GM10248 (cell line): Measurements from ENCODE around the gene CYP2J2.
"Not testable (repeated sequence)": the region's sequence is repeated elsewhere in the genome, so short reads cannot be mapped to it uniquely, and the experiment has no call there.

Experiments used
- CTCF ChIA-PET: fragments of 300-600 bp; sonication (Branson Sonifier 250); formaldehyde crosslinking; extraction: SDS; loops from one replicate; lab custom pipeline; 2021; ENCODE audit warnings: antibody characterized with exemption; lab: Yijun Ruan, JAX
- POLR2A ChIA-PET: fragments of 350-650 bp; sonication (Branson Sonifier 250); formaldehyde crosslinking; extraction: SDS; loops from one replicate; lab custom pipeline; 2020; ENCODE audit warnings: antibody characterized with exemption; lab: Yijun Ruan, JAX
- DNase-seq: peaks from one replicate; pipeline ENCODE4 v3.0.0; 2012; ENCODE audit errors: extremely low spot score
- CTCF ChIP-seq: IDR thresholded peaks from 2 replicates; pipeline ENCODE4 v1.5.1; 2012; ENCODE audit warnings: mild to moderate bottlenecking, low read depth; ENCODE audit errors: extremely low read depth, missing control alignments, control extremely low read depth

CYP2J2 gene, protein sequence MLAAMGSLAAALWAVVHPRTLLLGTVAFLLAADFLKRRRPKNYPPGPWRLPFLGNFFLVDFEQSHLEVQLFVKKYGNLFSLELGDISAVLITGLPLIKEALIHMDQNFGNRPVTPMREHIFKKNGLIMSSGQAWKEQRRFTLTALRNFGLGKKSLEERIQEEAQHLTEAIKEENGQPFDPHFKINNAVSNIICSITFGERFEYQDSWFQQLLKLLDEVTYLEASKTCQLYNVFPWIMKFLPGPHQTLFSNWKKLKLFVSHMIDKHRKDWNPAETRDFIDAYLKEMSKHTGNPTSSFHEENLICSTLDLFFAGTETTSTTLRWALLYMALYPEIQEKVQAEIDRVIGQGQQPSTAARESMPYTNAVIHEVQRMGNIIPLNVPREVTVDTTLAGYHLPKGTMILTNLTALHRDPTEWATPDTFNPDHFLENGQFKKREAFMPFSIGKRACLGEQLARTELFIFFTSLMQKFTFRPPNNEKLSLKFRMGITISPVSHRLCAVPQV

DNA sequence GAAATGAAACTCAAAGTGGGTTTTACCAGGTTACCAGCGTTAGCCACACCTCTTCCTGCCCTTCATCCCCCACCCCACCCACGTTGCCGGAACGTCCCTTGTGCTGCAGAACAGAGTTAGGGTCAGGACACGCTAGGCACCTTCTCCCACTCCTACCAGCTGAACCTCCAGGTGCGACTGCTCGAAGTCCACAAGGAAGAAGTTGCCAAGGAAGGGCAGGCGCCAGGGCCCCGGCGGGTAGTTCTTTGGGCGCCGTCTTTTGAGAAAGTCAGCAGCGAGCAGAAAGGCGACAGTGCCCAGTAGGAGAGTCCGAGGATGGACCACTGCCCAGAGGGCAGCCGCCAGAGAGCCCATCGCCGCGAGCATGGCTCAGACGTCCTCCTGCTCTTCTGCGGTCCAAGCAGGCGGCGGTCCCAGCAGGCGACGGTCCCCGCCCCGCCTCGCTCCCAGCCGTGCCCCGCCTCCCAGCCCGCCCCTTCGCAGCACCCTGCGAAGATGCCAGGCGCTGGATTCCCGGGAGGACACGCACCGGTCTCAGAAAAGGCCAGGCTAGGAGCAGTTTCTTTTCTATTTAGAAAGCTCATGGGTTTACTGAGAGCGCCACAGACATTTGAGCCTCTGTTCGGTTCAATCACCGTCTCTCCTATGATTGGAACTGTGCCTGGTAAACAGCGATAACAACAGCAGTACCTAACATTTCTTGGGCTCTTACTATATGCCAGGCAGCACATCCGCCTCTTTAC lies at the start of gene CYP2J2:
Gene CYP2J2, minus strand, starts transcription at position 393 of the 743 bp plus-strand sequence. Its CDS starts 27 bp downstream, at position 366.
- ChIA-PET POLR2A (no interaction called here), CTCF (interaction anchor here (0.9 to 2.3 kb wide), 3 partner anchors 15 to 23 kb away, joined by 3 to 8 read pairs (median 5); no protein-coding TSS in a partner anchor)
- DNase-seq, result peak; percentile 35
- TF ChIP-seq CTCF, result no peak

GRCh38 chr1:59973719-59974118 lies 47.1 kb upstream of the CYP2J2 start:
- no peak for DNase-seq
- POLR2A ChIA-PET, result no interaction called here
- no peak for TF ChIP-seq CTCF
- CTCF ChIA-PET, result interaction anchor here (1.0 kb wide), 2 partner anchors 9 to 27 kb away, joined by 3 read pairs; no protein-coding TSS in a partner anchor

GRCh38 chr1:59972216-59972927 lies 45.8 kb upstream of the CYP2J2 start:
- CTCF ChIA-PET, result interaction anchor here (0.8 to 7.5 kb wide), 11 partner anchors 8 to 1615 kb away, joined by 3 to 40 read pairs (median 8); no protein-coding TSS in a partner anchor

GRCh38 chr1:59971464-59971911 lies 44.9 kb upstream of the CYP2J2 start:
- peak; percentile 87 for TF ChIP-seq CTCF
- DNase-seq, result peak; percentile 69
- POLR2A ChIA-PET, result no interaction called here

More at GRCh38 chr1:59972216-59972927, 45.8 kb upstream of the CYP2J2 start:
- TF ChIP-seq CTCF, result no peak
- no peak for DNase-seq
- POLR2A ChIA-PET, result no interaction called here

GRCh38 chr1:59969542-59970175 lies 43.1 kb upstream of the CYP2J2 start:
- DNase-seq, POLR2A ChIA-PET: not testable (repeated sequence)
- CTCF ChIA-PET, result interaction anchor here (1.8 to 7.5 kb wide), 4 partner anchors 8 to 29 kb away, joined by 11 to 54 read pairs (median 36); no protein-coding TSS in a partner anchor

More at GRCh38 chr1:59971464-59971911, 44.9 kb upstream of the CYP2J2 start:
- CTCF ChIA-PET, result interaction anchor here (0.6 to 7.5 kb wide), 27 partner anchors 9 to 1882 kb away, joined by 3 to 40 read pairs (median 4); no protein-coding TSS in a partner anchor

DNA sequence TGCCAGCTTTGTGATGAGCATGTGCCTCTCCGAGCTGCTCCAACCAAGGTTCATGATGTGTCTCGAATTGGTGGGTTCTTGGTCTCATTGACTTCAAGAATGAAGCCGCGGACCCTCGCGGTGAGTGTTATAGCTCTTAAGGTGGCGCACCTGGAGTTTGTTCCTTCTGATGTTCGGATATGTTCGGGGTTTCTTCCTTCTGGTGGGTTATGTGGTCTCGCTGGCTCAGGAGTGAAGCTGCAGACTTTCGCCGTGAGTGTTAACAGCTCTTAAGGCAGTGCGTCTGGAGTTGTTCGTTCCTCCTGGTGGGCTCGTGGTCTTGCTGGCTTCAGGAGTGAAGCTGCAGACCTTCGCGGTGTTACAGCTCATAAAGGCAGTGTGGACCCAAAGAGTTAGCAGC lies 42.2 kb upstream of the CYP2J2 start:
- CTCF ChIA-PET, result interaction anchor here (1.2 to 7.5 kb wide), 3 partner anchors 9 to 22 kb away, joined by 3 to 54 read pairs (median 32); no protein-coding TSS in a partner anchor

More for the DNA sequence above, 42.2 kb upstream of the CYP2J2 start:
- DNase-seq, POLR2A ChIA-PET: not testable (repeated sequence)
